ENCODE results near the gene GNAL.

Gene GNAL

DNA sequence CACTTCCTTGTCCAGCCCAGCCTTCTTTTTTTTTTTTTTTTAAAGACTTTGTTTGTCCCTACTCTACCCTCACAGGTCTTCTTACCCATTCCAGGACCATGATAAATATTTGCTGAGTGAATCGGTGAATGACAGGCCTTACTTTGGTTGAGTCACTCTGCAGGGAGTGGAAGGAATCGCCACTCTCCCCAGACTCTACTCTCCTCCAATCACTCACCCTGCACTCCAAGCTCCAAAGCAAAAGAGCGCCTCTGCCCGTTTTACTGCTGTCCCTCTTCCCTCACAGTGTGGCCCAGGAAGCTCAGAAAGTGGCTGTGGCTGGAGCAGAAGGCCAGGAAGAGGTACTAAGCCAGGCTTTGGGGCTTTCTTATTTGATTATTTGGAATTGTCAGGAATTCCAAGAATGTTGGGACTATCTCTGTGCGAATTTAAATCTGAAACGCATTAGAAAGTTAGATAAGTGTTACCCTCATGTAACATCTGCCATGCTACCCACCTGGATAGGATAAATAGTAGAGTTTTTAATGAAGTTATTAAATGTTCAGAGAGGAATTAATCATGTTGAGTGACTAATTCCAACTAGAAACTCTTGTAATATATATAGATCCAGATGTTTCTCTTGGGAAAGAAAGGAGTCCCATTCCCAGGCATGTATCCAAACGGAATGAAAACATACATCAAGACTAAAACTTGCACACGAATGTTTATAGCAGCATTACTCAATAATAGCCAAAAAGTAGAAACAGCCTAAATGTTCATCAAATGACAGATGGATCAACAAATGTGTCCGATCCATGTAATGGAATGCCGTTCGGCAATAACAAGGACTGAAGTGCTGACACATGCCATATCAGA lies 119.2 kb downstream of the GNAL start:
- no peak for DNase-seq (ENCODE audit: low spot score)

DNA sequence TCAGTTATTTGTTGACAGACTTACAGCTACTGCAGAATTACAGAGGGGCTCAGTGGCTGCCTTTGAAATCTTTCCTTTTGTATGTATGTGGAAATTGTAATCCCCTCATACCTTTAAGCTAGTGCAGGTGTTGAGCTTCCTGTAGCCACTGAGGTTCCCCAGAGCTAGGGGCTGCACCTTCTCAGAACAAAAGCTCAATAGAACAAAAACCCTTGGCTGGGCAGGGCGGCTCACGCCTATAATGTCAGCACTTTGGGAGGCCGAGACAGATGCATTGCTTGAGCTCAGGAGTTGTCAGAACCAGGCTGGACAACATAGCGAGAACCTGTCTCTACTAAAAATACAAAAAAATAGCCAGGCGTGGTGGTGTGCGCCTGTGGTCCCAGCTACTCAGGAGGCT lies 120.8 kb downstream of the GNAL start:
- no peak for DNase-seq (ENCODE audit: low spot score)

DNA sequence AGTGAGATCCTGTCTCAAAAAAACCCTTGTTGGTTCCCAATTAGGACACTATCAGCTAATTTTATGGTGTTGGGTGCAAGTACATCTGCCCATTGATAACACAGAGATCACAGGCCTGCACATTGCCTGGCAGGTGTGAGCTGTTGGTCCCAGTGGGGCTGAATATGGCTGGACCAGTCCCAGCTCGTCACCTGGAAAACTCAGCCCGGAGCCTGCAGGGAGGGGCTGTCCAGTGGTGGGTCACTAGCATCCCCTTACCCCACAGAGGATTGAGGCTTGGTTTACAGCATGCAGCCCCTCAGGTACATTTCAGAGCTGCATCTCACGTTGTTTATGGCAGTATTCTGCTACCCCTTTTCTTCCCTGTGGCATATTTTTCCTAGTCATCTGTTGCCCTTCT lies 121.3 kb downstream of the GNAL start:
- DNase-seq (ENCODE audit: low spot score), result no peak

DNA sequence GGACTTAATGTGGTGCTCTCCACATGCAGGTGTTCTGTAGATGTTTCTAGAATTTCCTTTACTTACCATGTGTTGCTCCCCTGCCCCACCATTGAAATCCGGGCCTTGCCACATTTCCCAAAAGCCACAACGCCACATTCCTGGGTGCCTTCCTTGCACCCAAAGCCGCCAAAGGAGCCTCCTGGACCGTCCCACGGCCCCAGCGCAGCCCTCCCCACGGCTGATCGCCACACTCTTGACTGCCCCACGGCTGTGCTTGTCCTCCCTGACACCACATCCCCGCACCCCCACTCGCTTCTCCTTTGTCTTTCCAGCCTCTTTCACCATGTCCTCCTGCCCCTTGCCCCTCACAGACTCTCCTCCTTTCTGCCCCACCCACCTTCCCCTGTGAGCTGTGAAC lies 121.9 kb downstream of the GNAL start:
- DNase-seq (ENCODE audit: low spot score), result no peak

DNA sequence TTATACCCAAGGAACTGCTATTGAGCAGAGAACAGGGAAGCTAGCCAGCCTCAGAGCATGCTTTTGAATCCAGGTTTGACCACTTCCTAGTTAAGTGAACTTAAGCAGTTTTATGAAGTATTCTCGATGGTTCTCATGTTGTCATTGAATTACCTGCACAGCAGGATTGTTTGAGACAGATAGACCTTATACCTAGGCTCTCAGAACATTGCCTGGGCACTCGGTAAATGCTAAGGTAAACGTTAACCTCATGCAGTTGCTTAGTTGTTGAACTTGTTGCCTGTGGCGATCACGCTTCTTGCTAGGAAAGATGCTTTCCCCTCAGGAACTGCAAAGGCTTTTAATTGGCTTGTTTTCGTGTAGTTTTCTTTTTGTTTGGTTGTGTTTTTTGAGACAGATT lies 128.2 kb downstream of the GNAL start:
- DNase-seq (ENCODE audit: low spot score), result no peak

DNA sequence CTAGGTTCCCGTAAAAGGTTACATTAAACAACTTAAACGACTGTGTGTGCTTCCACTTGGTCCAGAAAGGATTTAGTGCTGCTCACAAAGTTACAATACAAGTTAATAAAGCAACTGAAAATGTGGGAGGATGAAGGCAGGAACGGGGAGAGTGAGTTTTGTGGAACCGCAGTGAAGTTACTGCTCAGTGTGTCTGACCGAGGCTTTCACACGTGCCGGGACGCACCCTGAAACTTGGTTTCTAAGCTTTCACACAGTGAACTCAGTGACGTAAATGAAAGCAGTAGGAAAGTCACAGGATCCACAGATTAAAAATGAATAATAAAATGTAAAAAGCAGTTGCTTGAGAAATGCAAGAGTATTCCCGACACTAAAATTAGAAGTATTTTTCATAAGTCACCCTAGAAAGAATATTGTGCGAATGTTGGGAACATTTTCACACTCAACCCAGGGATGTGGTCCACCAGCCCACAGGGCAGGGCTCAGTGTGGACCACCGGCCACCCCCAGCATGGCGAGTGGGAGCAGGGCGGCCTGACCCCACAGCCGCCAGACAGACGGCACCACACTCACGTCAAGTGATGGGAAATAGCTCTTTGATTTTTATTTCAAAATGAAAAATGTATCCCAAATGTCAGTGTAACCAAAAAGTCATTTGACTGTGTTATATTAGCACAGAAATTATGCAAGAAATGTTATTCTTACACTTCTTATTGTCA lies 129.6 kb downstream of the GNAL start:
- no peak for DNase-seq (ENCODE audit: low spot score)

DNA sequence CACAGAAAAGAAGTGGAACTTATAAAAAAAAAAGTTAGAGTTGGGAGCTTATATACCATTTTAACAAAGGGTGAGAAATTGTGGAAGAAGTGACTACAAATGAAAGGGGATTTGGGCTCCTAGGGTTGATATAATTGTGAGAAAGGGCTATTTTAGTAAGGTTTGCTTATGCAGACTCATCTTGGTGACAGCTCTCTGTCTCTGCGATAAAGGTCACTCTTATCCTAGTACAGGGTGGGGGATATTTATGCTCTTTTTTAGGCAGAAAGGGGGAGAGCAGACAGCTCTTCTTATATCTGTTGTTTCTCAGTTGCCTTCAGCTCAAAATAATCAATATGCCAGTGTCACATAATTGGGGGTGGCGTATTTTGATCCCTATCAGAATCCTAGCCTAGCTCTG lies 130.9 kb downstream of the GNAL start:
- DNase-seq (ENCODE audit: low spot score), result no peak

DNA sequence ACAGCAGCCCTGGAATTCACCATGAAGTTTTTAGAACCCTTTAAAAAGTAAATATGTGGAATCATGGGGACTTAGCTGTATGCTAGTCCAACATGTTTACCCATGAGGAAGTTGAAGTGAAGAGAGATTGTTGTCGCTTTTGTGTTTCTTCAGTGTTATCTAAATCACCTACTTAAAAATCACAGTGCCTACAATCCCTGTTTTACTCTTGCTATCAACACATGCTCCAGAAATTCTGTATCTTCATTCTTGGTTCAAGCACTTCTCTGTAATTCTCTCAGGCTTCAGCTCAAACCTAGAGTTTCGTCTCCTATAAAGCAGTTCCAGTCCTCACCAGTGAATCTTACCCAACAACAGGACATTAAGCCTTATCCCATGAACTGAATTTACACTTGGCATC lies 131.6 kb downstream of the GNAL start:
- no peak for DNase-seq (ENCODE audit: low spot score)

DNA sequence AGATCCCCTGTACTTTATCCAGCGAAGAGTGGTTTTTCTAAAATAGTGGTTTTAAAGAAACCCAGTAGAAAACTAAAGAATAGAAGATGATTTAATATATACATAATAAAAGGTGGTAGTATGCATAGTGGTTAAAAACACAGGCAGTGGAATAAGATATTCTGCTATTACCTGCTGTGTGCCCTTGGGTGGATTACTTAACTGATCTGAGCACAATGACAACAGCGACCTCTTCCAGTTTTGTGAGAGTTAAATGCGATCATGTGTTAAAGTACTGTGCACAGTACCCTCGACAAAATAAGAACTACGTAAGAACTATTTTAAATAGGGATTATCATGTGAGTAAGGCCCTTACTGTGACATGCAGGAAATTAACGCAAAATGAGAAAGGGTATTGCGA lies 132.1 kb downstream of the GNAL start:
- DNase-seq (ENCODE audit: low spot score), result no peak

DNA sequence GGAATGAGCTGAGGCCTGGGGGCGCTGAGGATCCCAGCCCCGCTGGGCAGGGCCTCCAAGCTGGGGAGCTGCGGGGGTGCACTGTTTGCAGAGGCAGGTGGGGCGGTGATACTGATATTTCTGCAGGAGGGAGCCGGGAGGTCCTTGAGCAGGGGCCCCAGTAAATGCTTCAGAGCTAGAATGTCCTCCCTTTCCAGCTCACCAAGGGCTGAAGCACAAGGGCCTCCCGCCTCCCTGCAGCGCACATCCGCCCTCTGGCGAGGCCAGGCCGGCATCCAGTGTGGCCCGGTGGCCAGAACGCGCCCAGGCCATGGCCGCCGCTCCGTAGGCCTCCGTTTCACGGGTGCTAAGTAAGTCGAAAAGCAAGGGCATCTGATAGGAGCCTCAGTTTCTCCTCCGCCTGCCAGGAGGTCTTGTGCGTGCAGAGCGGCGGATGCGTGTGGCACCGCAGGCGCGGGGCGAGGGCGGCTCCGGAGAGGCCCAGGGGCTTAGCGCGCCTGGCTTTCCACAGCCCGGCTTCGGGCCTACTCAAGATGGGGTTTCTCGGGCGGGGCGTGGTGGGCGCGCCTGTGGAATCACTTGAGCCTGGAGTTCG lies 132.7 kb downstream of the GNAL start:
- no peak for DNase-seq (ENCODE audit: low spot score)

DNA sequence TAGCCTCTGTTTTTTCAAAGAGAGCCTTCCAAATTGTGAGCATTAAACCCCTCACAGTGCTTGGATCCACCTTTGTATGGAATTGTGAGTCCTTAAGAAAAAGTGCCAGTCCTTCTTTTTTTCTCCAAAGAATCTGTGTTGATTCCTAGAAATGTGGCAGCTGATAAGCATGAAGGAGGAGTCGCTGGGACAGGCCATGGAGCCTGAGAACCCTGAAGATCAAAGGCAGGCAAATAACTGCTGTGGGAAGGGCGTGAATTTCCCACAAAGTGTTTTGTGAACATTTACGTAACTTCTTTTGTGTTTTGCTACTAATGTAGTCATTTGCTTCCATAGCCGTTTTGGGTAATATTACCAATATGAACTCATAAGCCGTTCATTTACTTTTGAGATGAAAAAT lies 134.5 kb downstream of the GNAL start:
- DNase-seq (ENCODE audit: low spot score), result no peak

DNA sequence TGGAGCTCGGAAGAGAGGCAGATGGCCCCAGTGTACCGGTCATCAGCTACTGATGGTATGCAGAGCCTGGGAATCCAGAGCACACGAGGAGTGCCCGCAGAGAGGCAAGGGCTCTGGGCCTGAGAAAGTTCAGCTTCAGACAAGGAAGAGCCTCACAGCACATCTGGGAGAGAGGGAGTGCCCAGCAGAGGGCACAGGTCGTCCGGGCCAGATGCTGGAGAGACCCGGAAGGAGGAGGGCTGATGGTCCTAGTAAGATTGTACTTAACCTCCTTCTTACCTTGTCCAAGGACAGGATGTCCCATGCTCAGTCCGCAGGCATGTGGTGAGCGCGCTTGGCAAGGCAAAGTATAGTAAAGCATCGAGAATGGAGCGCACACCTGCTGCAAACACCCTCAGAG lies 137.8 kb downstream of the GNAL start:
- no peak for DNase-seq (ENCODE audit: low spot score)

DNA sequence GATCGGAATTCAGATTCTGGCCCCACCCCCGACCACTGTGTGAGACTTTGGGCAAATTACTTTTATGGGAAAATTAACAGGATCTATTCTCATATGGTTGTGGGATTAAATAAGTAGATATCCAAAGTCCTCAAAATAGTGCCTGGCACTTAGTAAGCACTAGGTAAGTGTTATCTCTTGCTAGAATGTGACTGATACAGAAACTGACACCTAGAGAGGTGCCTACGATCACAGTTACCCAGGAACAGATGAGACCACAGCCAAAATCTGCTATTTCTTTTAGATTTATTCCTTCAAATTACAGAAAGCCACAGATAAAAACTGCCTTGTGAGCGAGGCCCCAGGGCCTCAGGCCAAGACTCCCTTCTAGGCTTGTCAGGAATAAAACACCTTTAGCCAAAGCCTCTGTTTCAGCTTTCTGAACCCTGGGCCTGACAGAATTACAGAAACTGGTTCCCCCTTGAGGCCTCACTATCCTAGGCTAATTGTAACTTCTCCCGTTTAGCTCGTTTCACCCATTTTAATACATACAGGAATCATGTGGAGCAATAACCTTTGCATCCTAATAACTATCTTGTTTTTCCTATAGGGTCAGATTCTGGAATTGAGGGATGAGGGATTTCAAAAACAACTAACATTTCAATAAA lies 139.8 kb downstream of the GNAL start:
- DNase-seq (ENCODE audit: low spot score), result no peak

DNA sequence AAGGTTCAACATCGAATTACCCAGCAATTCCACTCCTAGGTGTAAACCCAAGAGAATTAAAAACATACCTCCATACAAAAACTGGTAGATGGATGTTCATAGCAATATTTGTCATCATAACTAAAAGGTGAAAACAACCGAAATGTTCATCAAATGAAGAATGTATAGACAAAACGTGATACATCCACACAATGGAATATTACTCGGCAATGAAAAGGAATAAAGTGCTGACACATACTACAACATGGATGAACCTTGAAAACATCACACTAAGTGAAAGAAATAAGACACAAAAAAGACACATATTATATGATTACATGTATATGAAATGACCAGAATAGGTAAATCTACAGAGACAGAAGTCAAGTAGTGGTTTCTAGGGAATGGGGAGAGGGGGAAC lies 141.5 kb downstream of the GNAL start:
- DNase-seq (ENCODE audit: low spot score), result no peak

DNA sequence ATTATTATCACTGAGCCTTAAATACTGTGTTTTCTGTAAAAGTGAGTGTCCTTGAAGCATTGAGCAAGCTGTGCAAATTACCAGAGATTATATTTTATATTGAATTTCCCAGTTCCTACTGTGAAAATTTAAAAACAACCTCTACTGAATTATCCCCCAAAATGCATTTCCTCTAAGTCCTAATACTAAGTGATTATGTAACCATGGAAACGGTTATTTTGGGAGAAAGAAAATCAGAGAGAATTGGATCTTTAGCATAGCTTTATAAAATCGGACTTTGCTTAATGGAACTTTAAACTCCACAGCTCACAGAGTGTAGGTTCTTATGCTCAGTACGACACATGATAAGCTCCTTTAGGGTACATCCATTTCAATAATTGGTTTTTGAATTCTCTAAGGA lies 142.9 kb downstream of the GNAL start:
- DNase-seq (ENCODE audit: low spot score), result no peak

DNA sequence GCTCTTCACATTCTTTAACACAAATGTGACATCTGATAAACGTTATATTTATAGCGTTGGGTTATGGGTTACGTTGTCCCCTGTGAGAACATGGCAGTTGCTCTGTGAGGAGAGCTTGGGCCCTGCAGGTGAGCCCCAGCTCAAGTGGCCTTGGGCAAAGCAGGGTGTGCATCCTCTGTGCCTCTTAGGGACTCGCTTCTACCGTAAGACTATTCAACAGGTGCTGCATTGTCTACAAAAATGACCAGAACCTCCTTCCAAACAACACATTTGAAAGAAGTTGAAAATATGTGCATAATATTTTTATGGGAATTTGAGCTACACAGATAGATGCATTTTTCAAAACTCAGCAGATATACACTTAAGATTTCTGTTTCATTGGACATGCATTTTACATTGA lies 145.7 kb downstream of the GNAL start:
- no peak for DNase-seq (ENCODE audit: low spot score)

DNA sequence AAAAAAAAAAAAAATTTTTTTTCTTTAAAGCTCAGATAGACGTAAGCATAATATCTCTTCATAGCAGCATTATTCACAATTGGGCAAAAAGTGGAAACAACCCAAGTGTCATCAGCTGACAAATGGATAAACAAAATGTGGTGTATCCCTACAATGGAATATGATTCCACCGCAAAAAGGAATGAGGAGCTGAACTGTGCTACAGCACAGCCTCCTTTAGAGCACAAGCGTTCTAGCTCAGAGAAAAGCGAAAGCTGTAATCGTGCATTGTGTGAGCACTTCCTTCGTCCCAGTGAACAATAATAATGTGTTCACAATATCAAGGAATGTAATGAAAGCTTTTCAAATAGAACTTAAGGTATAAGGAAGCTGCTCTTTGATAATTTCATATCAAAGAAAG lies 150.5 kb downstream of the GNAL start:
- DNase-seq (ENCODE audit: low spot score), result no peak

DNA sequence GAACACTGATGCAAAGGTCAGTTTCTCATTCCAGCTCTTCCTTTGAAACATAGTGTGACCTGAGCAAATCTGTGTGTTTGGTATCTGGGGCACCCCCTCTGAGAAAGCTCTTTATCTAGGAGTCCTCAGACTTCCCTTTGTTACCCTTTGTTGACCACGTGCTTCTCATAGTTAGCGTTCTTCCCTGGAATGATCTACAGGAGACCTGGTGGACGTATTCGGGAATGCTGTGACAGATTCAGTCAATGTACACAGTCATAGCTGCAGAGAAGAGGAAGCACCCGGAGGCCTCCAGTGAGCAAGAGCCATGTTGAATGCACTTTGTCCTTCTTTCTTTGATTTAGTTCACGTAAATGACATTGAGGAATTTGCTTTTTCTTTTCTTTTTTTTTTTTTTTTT lies 151.4 kb downstream of the GNAL start:
- no peak for DNase-seq (ENCODE audit: low spot score)

DNA sequence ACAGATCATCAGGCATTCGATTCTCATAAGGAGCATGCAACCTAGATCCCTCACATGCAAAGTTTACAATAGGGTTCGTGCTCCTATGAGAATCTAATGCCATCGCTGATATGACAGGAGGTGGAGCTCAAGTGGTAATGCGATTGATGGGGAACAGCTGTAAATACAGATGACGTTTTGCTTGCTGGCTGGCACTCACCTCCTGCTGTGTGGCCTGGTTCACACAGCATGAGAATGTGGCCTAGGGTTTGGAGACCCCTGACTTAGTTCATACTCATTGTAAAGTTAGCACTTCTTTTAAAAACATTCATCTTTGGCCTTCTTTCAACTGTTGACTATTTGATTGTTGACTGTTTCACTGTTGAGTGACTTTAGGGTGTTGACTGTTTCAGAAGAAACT lies 153.5 kb downstream of the GNAL start:
- no peak for DNase-seq (ENCODE audit: low spot score)

DNA sequence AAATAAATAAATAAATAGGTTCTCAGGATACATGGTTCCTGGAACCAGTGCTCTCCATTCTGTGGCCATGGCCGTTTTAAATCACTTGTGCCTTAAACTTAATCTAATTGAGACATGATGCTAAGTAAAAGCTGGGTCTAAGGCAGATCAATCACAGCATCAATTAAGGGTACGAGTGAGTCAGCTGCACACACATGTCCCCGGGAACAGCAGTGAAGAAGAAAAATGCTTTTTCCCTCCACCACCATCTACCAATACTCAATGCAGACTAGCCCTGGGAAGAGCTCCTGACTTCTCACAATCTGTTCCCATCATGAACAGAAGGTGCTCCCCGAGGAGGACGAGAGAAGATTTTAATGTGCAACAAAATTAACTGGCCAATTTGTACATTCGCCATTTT lies 155.4 kb downstream of the GNAL start:
- no peak for DNase-seq (ENCODE audit: low spot score)

DNA sequence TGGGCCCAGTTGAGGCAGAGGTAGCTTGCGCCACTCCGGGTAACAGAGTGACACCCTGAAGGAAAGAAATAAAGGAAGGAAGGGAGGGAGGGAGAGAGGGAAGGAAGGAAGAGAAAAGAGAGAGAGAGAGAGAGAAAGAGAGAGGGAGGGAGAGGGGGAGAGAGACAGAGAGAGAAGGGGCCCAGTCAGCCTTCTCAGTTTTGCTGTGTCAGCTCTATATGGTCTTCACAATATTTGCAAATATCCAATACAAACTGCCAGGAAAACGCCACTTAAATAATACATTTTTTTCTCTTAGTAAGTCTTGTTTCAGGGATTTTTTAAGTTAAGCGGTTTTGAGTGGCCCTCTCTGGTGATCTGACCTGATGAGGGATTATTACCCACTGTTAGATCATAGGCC lies 156.6 kb downstream of the GNAL start:
- no peak for DNase-seq (ENCODE audit: low spot score)

DNA sequence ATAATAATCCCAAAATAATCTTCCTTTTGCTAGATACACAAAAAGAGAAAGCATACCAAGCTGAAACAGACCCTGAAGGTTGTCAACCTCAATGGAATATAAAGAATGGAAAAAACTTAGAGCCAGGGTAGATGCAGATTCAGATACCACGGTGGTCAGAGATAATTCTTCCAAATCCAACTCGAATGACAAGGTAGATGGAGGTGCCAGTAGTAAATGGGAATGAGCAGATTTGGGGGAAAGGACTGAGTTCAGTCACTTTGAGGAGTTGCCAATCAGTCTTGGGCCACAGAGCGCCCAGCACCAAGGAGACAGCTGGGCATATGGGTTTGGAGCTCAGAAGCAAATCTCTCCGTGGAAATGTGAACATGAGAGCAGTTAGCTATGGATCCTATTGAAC lies 158.7 kb downstream of the GNAL start:
- no peak for DNase-seq (ENCODE audit: low spot score)

DNA sequence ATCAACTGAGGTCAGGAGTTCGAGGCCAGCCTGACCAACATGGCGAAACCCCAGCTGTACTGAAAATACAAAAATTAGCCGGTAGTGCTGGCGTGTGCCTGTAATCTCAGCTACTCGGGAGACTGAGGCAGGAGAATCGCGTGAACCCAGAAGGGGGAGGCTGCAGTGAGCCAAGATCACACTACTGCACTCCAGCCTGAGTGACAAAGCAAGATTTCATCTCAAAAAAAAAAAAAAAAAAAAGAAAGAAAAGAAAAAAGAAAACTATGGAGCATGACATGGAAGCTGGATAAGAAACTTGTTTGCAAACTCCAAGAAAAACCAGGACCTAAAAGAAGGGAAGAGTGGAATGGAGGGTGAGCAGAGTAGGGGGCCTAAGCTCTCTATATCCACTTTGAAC lies 160.2 kb downstream of the GNAL start:
- no peak for DNase-seq (ENCODE audit: low spot score)
